Measurements from ENCODE around the gene DDX39B.
"Not testable (repeated sequence)": the region's sequence is repeated elsewhere in the genome, so short reads cannot be mapped to it uniquely, and the experiment has no call there.

The DDX39B gene

GRCh38 chr6:31556307-31556706 is 14.5 kb upstream of the DDX39B start:
- ChIA-PET CTCF (interaction anchor here (4.7 to 38.4 kb wide), 2 partner anchors 11 to 32 kb away, joined by 17 to 1569 read pairs; partner anchors contain the start of genes ATP6V1G2, LST1, LTB and NCR3), POLR2A (no interaction called here)
- TF ChIP-seq, protein P1, sequence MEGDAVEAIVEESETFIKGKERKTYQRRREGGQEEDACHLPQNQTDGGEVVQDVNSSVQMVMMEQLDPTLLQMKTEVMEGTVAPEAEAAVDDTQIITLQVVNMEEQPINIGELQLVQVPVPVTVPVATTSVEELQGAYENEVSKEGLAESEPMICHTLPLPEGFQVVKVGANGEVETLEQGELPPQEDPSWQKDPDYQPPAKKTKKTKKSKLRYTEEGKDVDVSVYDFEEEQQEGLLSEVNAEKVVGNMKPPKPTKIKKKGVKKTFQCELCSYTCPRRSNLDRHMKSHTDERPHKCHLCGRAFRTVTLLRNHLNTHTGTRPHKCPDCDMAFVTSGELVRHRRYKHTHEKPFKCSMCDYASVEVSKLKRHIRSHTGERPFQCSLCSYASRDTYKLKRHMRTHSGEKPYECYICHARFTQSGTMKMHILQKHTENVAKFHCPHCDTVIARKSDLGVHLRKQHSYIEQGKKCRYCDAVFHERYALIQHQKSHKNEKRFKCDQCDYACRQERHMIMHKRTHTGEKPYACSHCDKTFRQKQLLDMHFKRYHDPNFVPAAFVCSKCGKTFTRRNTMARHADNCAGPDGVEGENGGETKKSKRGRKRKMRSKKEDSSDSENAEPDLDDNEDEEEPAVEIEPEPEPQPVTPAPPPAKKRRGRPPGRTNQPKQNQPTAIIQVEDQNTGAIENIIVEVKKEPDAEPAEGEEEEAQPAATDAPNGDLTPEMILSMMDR (IDR thresholded peaks at IDR 0.05; ENCODE audit: insufficient read depth, low read length, missing control alignments), result no peak
- DNase-seq (ENCODE audit: low read depth, low spot score), result no peak
- H3K4me3 ChIP-seq (ENCODE audit: low read depth, low read length), result no peak overlapping the region

DNA sequence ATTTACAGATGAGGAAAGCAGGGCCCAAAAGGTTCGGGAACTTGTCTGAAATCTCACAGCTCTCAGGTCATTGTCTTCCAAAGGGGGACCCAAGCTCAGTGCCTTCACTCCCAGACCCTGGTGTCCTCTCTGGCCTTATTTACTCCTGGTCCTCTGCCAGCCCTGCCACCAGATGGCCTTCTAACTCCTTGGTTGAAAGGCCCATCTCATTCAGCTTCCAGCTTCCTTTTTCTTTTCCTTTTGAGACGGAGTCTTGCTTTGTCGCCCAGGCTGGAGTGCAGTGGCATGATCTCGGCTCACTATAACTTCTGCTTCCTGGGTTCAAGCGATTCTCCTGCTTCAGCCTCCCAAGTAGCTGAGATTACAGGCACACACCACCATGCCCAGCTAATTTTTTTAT is 9.6 kb upstream of the DDX39B start:
- DNase-seq (ENCODE audit: low read depth, low spot score); H3K4me3 ChIP-seq (ENCODE audit: low read depth, low read length); POLR2A ChIA-PET: not testable (repeated sequence)
- TF ChIP-seq, protein P1 (IDR thresholded peaks at IDR 0.05; ENCODE audit: insufficient read depth, low read length, missing control alignments), result peak; percentile 21
- CTCF ChIA-PET, result interaction anchor here (0.9 to 38.4 kb wide), 8 partner anchors 9 to 320 kb away, joined by 3 to 1569 read pairs (median 4); partner anchors contain the start of genes LST1, LTB, NCR3 and TNF

DNA sequence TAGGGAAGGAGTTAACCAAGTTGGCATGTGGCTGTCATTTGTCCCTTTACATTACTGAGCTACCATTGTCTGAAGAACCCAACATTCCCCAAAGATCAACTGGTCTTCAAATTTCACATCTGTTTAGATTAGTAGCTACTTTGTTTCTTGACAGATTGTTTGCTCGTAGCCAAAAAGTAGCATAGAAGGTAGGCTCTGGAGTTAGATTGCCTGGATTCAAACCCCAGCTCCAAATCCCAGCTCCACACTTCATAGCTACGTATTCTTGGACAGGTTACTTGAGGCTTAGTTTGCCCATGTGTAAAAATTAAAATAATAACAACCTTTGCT is 6.7 kb upstream of the DDX39B start:
- DNase-seq (ENCODE audit: low read depth, low spot score), result no peak
- POLR2A ChIA-PET, result interaction anchor here (1.6 kb wide), 1 partner anchor 279 kb away, joined by 5 read pairs; the partner anchor contains the start of gene HSPA1B
- CTCF ChIA-PET, result interaction anchor here (1.0 to 38.4 kb wide), 4 partner anchors 15 to 77 kb away, joined by 3 to 1569 read pairs (median 3); partner anchors contain the start of genes LST1, LTB, NCR3 and TNF
- TF ChIP-seq, protein P1 (IDR thresholded peaks at IDR 0.05; ENCODE audit: insufficient read depth, low read length, missing control alignments), result no peak
- H3K4me3 ChIP-seq (ENCODE audit: low read depth, low read length), result peak overlapping the region; percentile 58

DNA sequence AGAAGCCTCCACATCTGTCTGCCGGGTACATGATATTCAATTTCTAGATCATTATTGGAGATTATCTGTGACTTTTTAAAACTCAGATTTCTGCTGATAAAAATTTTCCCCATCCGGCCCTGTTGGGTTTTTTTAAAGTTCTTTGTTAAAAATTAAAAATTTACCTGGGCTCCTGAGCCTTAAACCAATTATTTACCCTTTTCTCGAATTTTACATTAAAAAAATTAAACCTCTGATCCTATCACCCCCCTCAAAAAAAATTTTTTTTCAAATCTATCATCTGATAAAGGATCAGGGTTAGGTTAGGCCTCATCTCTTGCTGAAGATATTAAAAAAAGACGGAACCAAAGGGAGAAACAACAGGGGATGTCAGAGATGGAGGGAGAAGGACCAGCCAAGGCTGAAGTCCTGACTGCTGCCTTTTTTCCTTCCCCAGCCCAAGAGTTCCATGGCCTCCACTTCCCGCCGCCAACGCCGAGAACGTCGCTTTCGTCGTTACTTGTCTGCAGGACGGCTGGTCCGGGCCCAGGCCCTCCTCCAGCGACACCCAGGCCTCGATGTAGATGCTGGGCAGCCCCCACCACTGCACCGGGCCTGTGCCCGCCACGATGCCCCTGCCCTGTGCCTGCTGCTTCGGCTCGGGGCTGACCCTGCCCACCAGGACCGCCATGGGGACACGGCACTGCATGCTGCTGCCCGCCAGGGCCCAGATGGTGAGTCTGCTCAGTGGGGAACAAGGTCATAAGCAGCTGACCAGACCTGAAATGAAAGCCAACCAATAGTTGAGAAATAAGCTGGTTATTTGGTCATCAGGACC is 6.1 kb upstream of the DDX39B start:
- peak overlapping the region; percentile 58 for H3K4me3 ChIP-seq (ENCODE audit: low read depth, low read length)
- no peak for DNase-seq (ENCODE audit: low read depth, low spot score)
- TF ChIP-seq, protein P1 (IDR thresholded peaks at IDR 0.05; ENCODE audit: insufficient read depth, low read length, missing control alignments), result no peak
- ChIA-PET CTCF (interaction anchor here (1.0 to 38.4 kb wide), 5 partner anchors 15 to 77 kb away, joined by 3 to 1569 read pairs (median 3); partner anchors contain the start of genes LST1, LTB, NCR3 and TNF), POLR2A (interaction anchor here (0.8 to 1.6 kb wide), 6 partner anchors 11 to 288 kb away, joined by 3 to 6 read pairs (median 4); partner anchors contain the start of gene HSPA1B)

DNA sequence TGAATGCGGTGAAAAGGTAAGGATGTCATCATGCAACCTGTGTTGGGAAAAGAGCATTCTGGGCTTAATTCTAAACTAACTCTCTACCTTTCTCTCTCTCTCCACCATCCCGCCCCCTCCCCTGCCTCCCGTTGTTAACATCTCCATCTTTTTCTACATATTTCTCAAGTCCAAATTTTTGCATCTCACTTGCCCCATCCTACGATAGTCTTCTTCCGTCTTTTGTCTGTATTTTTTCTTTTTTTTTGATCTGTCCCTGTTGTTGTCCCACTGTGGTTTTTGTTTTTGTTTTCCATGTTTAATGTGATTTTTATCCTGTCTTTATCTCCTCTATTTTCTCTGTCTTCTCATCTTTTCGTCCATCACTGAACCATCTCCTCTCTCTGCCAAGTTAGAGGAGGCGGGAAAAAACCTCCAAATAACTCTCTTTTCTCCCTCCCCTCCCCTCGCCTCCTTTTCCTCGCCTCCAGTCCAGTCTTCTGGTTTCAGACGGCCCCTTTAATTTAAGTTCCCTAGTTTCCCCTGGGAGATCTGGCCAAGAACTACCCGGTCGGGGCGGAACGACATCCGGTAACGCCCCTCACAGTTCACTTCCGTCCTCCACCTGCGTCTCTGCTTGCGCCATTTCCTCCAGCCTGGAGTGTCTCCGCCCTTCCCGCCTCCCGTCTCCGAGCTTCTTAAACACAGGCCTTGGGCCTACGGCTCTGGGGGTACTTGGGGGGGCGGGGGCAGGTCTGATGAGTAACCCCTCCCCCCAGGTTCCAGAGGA is 5.3 kb upstream of the DDX39B start, which contains the start of gene NFKBIL1:
Gene NFKBIL1 (plus strand): TSS at position 651 of the 769 bp plus-strand sequence. CDS start 87 bp downstream, at position 738.
- H3K4me3 ChIP-seq (ENCODE audit: low read depth, low read length), result peak within 1 kb of the TSS; percentile 64
- CTCF ChIA-PET, result interaction anchor here (0.8 to 38.4 kb wide), 14 partner anchors 9 to 405 kb away, joined by 3 to 1569 read pairs (median 4); partner anchors contain the start of genes GPANK1, LST1, LTB and MICB
- POLR2A ChIA-PET, result interaction anchor here (0.5 to 1.6 kb wide), 8 partner anchors 12 to 289 kb away, joined by 3 to 6 read pairs (median 4); partner anchors contain the start of gene HSPA1B
- peak; percentile 85 for DNase-seq (ENCODE audit: low read depth, low spot score)
- TF ChIP-seq, protein P1 (IDR thresholded peaks at IDR 0.05; ENCODE audit: insufficient read depth, low read length, missing control alignments), result no peak

Measured in AG04449 (cell line).